Body of pancreas (tissue), 4 donors: ENCODE measurements around the gene MEF2B. TPM values are rescaled to one million over a fixed set of nuclear protein-coding genes. Genes with fewer than 3 reads are reported as not detected.

ENCODE experiments used
- ATAC-seq: fragments of 150-250 bp; one replicate; pipeline ENCODE4 v1.9.1; 2016
- DNase-seq, 4 donors: peaks; one replicate each; pipeline ENCODE4 v3.0.0-alpha.2; 2019
- H3K27ac ChIP-seq, 4 donors: fragments of 200-600 bp; sonication (generic); 1 replicate in 3 of 4; 2 replicates in 1 of 4; pipeline versions ENCODE4 v1.5.1 to v1.6.1; 2016 to 2019; ENCODE audit warnings: mild to moderate bottlenecking in 1 of 4, mixed read lengths in 1 of 4, moderate library complexity in 1 of 4
- H3K27me3 ChIP-seq, 2 donors: fragments of 200-600 bp; sonication (generic); one replicate each; pipeline ENCODE4 v1.6.0; 2016; ENCODE audit warnings: mild to moderate bottlenecking in 1 of 2
- H3K36me3 ChIP-seq, 2 donors: fragments of 200-600 bp; sonication (generic); replicated peaks in 1 of 2; 2 replicates each; pipeline ENCODE4 v1.5.1; 2016; ENCODE audit warnings: low read depth in 2 of 2; ENCODE audit not compliant: insufficient read depth in 1 of 2
- H3K4me1 ChIP-seq: fragments of 200-600 bp; sonication (generic); one replicate; pipeline ENCODE4 v1.6.0; 2016
- H3K4me3 ChIP-seq, 2 donors: fragments of 200-600 bp; sonication (generic); 1 replicate in 1 of 2; 2 replicates in 1 of 2; pipeline ENCODE4 v1.5.1; 2016 to 2019
- H3K9me3 ChIP-seq, 3 donors: fragments of 200-600 bp; sonication (generic); 1 replicate in 2 of 3; 2 replicates in 1 of 3; pipeline ENCODE4 v1.5.1; 2016
- CTCF ChIP-seq, 7 experiments: fragments of 450-650 bp in 4 of 7; fragments of 200-600 bp in 3 of 7; sonication (generic) in 3 of 7; IDR thresholded peaks; one replicate each; pipeline ENCODE4 v1.5.1; 2016 to 2019; ENCODE audit warnings: antibody characterized with exemption in 7 of 7
- POLR2A ChIP-seq, 3 donors: fragments of 450-650 bp; IDR thresholded peaks; one replicate each; pipeline ENCODE4 v1.6.1; 2016; ENCODE audit warnings: antibody characterized with exemption in 3 of 3, mild to moderate bottlenecking in 2 of 3
- WGBS, 2 donors: methylation state at CpG; one replicate each; pipeline ENCODE4 v1.1.5; 2017; 5-methylcytosine and 5-hydroxymethylcytosine counted together
- intact Hi-C: fragments of 100-400 bp; cut with DNase I; formaldehyde crosslinking; loops from one replicate; pipeline ENCODE4 v1.15.1; 2023
- total RNA-seq, 2 donors: library from RNA; depleted of rRNA; stranded (reverse); fragments of >200 nt; gene quantifications; one replicate each; pipeline ENCODE4 v1.1.0, GENCODE V29; 2016

Gene MEF2B
- total RNA-seq, 2 donors from 2014 or later = not detected

GRCh38 chr19:19165396-19165795, 4.7 kb downstream of the MEF2B start:
- intact Hi-C loops = no loop called here
- Histone ChIP-seq H3K27ac (no peak overlapping the region), H3K4me1 (peaks cover 7% of the 10 kb centered on the region), H3K27me3 (no peaks in the 10 kb centered on the region), H3K36me3 (no peaks in the 10 kb centered on the region), H3K4me3 (no peak overlapping the region), H3K9me3 (no peaks in the 10 kb centered on the region)
- ATAC-seq (no peak), DNase-seq (no peak)
- WGBS, 2 donors = 100% methylated on average over 1 of the region's 1 CpG
- TF ChIP-seq CTCF (IDR thresholded peaks at IDR 0.05) = no peak
- TF ChIP-seq POLR2A (IDR thresholded peaks at IDR 0.05) = no peak

GRCh38 chr19:19162495-19162894, 7.6 kb downstream of the MEF2B start:
- DNase-seq (no peak), ATAC-seq (no peak)
- intact Hi-C loops = no loop called here
- H3K27ac ChIP-seq = no peak overlapping the region
- no peaks in the 10 kb centered on the region for H3K4me1 ChIP-seq
- TF ChIP-seq CTCF (IDR thresholded peaks at IDR 0.05) (no peak), POLR2A (IDR thresholded peaks at IDR 0.05) (no peak)
- H3K36me3 ChIP-seq = no peaks in the 10 kb centered on the region
- H3K27me3 ChIP-seq = no peaks in the 10 kb centered on the region
- no peak overlapping the region for H3K4me3 ChIP-seq
- 76 to 93% methylated on average over 7 of the region's 7 CpGs for WGBS, 2 donors
- no peaks in the 10 kb centered on the region for H3K9me3 ChIP-seq

DNA sequence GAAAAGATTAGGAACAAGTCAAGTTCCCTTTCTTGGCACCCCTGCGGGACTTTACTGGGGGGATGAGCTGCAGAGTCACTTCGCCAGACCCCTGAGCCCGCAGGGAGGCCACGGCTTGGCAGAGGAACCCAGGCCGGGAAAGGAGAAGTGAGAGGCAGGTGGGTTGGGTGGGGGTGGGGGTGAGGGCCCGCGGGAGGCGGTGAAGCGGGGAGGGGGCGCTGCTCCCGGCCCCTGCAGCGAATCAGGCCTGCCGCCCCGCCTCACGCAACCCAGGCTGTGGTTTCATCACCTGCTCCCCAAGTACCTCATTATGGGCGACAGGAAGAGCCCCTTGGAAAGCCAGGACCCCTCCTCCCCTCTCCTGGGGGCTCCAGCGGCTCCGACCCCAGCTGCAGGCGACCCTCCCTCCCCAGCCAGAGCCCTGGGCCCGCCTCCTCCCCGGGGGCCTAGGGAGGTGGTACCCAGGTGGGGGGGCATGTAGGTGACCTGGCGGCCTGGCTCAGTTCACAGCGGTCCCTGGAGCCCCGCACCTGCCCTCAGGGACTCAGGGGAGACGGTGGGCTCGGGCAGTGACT, 9.5 kb downstream of the MEF2B start:
- Histone ChIP-seq H3K36me3 (no peaks in the 10 kb centered on the region), H3K4me3 (no peak overlapping the region), H3K4me1 (no peaks in the 10 kb centered on the region), H3K27me3 (no peaks in the 10 kb centered on the region), H3K9me3 (no peaks in the 10 kb centered on the region), H3K27ac (no peak overlapping the region)
- ATAC-seq (no peak), DNase-seq (no peak)
- 62 to 100% methylated on average over 1 to 15 of the region's 26 CpGs for WGBS, 2 donors
- intact Hi-C loops = no loop called here
- TF ChIP-seq POLR2A (IDR thresholded peaks at IDR 0.05) (no peak), CTCF (IDR thresholded peaks at IDR 0.05) (no peak)

DNA sequence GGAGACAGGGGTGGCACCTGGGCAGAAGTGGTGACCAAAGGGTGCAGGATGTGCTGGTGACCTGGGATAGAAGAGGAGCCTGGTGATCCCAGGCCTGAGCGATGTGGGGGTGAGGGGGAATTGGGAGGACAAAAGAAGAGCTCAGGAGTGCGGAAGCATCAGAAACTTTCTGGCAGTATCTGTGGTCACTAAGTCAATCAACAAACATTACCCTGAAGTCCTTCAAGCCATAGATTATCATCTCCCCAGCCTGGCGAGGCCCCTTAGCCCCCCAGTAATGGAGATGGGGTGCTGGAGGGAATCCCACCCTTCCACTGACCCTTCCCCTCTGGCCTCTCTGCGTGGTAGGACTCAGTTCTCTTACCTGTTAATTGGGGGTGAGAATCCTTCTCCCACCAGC, 10.5 kb downstream of the MEF2B start:
- WGBS, 2 donors = 79 to 84% methylated on average over 4 of the region's 4 CpGs
- DNase-seq (no peak), ATAC-seq (no peak)
- H3K9me3 ChIP-seq = no peaks in the 10 kb centered on the region
- H3K27me3 ChIP-seq = no peaks in the 10 kb centered on the region
- H3K4me1 ChIP-seq = no peaks in the 10 kb centered on the region
- no peak overlapping the region for H3K4me3 ChIP-seq
- H3K27ac ChIP-seq = no peak overlapping the region
- intact Hi-C loops = no loop called here
- H3K36me3 ChIP-seq = no peaks in the 10 kb centered on the region
- TF ChIP-seq POLR2A (IDR thresholded peaks at IDR 0.05) (no peak), CTCF (IDR thresholded peaks at IDR 0.05) (no peak)

GRCh38 chr19:19157808-19158207, 12.3 kb downstream of the MEF2B start:
- H3K4me1 ChIP-seq = no peaks in the 10 kb centered on the region
- DNase-seq = no peak
- intact Hi-C loops = no loop called here
- H3K4me3 ChIP-seq = no peak overlapping the region
- H3K27ac ChIP-seq = no peak overlapping the region
- TF ChIP-seq POLR2A (IDR thresholded peaks at IDR 0.05) = no peak
- no peak for TF ChIP-seq CTCF (IDR thresholded peaks at IDR 0.05)
- ATAC-seq = no peak
- no peaks in the 10 kb centered on the region for H3K27me3 ChIP-seq
- no peaks in the 10 kb centered on the region for H3K9me3 ChIP-seq
- H3K36me3 ChIP-seq = no peaks in the 10 kb centered on the region
- 80 to 91% methylated on average over 6 of the region's 6 CpGs for WGBS, 2 donors
